Pancreas (tissue), 10 donors: ENCODE results near the gene LONP2. TPM values are rescaled to one million over a fixed set of nuclear protein-coding genes. Genes with fewer than 3 reads are reported as not detected.
A peak's percentile ranks its signal among the peaks of the same experiment; 100 is the strongest.

Experiments
- ATAC-seq, 4 donors: fragments of 200-7000 bp; cut with Tn5 transposase; one replicate each; pipeline versions ENCODE4 v1.8.0 to v1.9.1; 2020; ENCODE audit warnings: mild to moderate bottlenecking in 4 of 4, moderate library complexity in 4 of 4
- DNase-seq, 6 donors: peaks; one replicate each; pipeline ENCODE4 v3.0.0-alpha.2; 2020
- FAIRE-seq: peaks from 2 replicates; lab custom pipeline; 2012; peaks lifted over from hg19 to GRCh38; lab: Jason Lieb, UNC
- H3K27ac ChIP-seq, 4 donors: fragments of 200-600 bp; sonication (generic); 1 replicate in 3 of 4; 2 replicates in 1 of 4; pipeline versions ENCODE4 v1.5.0 to v1.8.0; 2020
- H3K27me3 ChIP-seq, 4 donors: fragments of 200-600 bp; one replicate each; pipeline ENCODE4 v1.8.0; 2021
- H3K36me3 ChIP-seq, 3 donors: fragments of 200-600 bp; sonication (generic) in 1 of 3; one replicate each; pipeline versions ENCODE4 v1.5.0 to v1.8.0; 2020 to 2021
- H3K4me1 ChIP-seq, 3 donors: fragments of 200-600 bp; one replicate each; pipeline ENCODE4 v1.8.0; 2021
- H3K4me3 ChIP-seq, 4 donors: fragments of 200-600 bp; sonication (generic) in 2 of 4; one replicate each; pipeline versions ENCODE4 v1.5.0 to v1.8.0; 2020 to 2021
- H3K9me3 ChIP-seq, 4 donors: fragments of 200-600 bp; one replicate each; pipeline ENCODE4 v1.8.0; 2021
- WGBS, 2 donors: extraction: QIAGEN DNeasy Blood & Tissue Kit; methylation state at CpG; one replicate each; pipeline ENCODE4 v1.1.7; 2013; 5-methylcytosine and 5-hydroxymethylcytosine counted together
- intact Hi-C, 3 donors: fragments of 100-400 bp; cut with DNase I; formaldehyde crosslinking; loops; one replicate each; pipeline versions ENCODE4 v1.11.1 to v1.14.2; 2022
- polyA plus RNA-seq, 2 donors: library from polyadenylated mRNA; stranded (reverse); fragments of 200-250 nt; gene quantifications; one replicate each; pipeline ENCODE4 v1.2.3, GENCODE V29; 2013
- total RNA-seq, 6 donors: library from RNA; stranded (reverse); fragmentation: NEBNext Ultra II Directional in 4 of 6; extraction: Animal tissue kit (Norgen Biotek cat#: 25700) in 4 of 6; gene quantifications; one replicate each; pipeline versions ENCODE4 v1.2.1 to v1.2.4, GENCODE V29; 2021 to 2023
- TF ChIP-seq, protein P1 (sequence below), 4 donors: fragments of 200-600 bp; sonication (generic) in 3 of 4; IDR thresholded peaks; one replicate each; pipeline versions ENCODE4 v1.5.0 to v1.8.0; 2021; ENCODE audit warnings: antibody characterized with exemption in 4 of 4
- donor health status: healthy with polysubstance abuse.
- donor health status: DM: no; HTN: no; CAD: no; lungs with moderate emphysema.
- donor health status: DM: no; HTN: no; CAD: no.
- donor health status: control.
- donor health status: control.
- donor health status: Bipolar disorder and iron deficiency.
- donor health status: DM: yes; HTN: yes; CAD: no.
- donor health status: DM: no; HTN: no; CAD: no.
- donor health status: DM: no; HTN: no; CAD: no.
- donor health status: DM: yes; HTN: yes; CAD: no.

LONP2 gene, protein sequence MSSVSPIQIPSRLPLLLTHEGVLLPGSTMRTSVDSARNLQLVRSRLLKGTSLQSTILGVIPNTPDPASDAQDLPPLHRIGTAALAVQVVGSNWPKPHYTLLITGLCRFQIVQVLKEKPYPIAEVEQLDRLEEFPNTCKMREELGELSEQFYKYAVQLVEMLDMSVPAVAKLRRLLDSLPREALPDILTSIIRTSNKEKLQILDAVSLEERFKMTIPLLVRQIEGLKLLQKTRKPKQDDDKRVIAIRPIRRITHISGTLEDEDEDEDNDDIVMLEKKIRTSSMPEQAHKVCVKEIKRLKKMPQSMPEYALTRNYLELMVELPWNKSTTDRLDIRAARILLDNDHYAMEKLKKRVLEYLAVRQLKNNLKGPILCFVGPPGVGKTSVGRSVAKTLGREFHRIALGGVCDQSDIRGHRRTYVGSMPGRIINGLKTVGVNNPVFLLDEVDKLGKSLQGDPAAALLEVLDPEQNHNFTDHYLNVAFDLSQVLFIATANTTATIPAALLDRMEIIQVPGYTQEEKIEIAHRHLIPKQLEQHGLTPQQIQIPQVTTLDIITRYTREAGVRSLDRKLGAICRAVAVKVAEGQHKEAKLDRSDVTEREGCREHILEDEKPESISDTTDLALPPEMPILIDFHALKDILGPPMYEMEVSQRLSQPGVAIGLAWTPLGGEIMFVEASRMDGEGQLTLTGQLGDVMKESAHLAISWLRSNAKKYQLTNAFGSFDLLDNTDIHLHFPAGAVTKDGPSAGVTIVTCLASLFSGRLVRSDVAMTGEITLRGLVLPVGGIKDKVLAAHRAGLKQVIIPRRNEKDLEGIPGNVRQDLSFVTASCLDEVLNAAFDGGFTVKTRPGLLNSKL
- total RNA-seq (10 to 100 TPM; 31.6 to 45.0 (median 41.6) TPM), polyA plus RNA-seq (10 to 100 TPM; 31.4 to 49.1 TPM)

DNA sequence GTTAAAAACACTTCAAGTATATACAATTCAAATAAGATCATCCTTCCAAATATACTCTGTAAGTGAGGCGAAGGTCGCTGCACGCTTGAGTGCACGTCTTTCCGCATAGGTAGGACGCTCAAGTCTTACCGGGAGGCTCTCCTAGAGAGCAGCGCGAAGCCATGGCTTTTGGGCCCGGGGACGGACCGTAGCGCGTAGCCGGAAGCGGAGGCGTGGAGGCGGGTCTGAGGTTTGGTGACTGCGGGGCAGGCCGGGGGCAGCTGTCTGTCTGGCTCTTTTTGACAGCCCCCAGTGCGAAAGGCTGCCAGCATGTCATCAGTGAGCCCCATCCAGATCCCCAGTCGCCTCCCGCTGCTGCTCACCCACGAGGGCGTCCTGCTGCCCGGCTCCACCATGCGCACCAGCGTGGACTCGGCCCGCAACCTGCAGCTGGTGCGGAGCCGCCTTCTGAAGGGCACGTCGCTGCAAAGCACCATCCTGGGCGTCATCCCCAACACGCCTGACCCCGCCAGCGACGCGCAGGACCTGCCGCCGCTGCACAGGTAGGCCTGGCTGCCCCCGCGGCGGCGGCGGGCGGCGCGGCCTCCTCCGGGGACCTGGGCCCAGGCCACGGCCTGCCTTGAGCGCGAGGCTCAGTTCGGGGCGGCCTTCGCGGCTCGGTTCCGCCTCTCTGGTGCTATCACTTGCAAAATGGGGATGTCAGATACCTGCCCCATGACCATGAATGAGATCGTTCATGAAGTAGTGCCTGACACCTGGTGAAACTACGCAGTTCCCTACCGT is at the start of gene LONP2:
Gene LONP2 (plus strand): TSS at position 221 of the 783 bp plus-strand sequence. CDS start 89 bp downstream, at position 310.
- intact Hi-C loops = no loop called here
- TF ChIP-seq, protein P1, sequence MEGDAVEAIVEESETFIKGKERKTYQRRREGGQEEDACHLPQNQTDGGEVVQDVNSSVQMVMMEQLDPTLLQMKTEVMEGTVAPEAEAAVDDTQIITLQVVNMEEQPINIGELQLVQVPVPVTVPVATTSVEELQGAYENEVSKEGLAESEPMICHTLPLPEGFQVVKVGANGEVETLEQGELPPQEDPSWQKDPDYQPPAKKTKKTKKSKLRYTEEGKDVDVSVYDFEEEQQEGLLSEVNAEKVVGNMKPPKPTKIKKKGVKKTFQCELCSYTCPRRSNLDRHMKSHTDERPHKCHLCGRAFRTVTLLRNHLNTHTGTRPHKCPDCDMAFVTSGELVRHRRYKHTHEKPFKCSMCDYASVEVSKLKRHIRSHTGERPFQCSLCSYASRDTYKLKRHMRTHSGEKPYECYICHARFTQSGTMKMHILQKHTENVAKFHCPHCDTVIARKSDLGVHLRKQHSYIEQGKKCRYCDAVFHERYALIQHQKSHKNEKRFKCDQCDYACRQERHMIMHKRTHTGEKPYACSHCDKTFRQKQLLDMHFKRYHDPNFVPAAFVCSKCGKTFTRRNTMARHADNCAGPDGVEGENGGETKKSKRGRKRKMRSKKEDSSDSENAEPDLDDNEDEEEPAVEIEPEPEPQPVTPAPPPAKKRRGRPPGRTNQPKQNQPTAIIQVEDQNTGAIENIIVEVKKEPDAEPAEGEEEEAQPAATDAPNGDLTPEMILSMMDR (IDR thresholded peaks at IDR 0.05) = no peak
- FAIRE-seq = no peak

DNA sequence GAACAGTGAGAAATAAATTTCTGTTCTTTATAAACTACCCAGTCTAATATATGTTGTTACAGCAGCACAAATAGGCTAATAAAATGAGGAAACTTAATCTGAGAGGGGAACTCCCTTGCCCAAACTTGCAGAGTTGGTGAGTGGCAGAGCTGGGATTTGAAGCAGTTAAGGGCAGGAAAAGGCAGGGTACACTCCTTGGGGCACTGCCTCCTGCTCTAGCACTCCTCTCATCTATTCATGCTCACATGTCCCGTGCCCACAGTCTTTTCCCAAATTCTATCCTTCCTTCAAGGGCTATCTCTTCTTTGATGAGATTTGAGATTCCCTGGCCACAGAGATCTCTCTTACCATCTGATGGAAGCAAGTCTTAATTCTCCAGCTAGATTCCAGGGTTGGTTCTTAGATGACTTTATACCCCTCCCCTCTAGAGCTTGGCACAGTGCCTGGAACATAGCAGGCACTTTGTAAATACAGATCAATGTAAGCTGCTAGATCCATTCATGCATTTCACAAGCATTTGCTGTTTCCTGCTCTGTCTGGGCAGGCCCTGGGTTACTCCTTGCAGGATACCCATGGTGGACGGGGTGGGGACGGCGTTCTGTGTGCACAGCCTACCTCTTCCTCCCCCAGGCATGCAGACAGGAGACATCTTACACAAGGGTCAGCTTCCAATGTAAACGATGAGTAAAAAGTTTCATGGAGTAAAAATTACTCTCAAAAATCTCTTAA is 49.1 kb upstream of the LONP2 start:
- peak in 3 of 6 donors; percentile 8 to 39 (median 31) for DNase-seq
- ATAC-seq = peak; percentile 28 to 67 (median 56)
- Histone ChIP-seq H3K4me3 (no peak overlapping the region), H3K27ac (no peak overlapping the region), H3K27me3 (no peaks in the 10 kb centered on the region), H3K4me1 (no peaks in the 10 kb centered on the region), H3K9me3 (no peaks in the 10 kb centered on the region), H3K36me3 (no peaks in the 10 kb centered on the region)
- intact Hi-C loops = no loop called here
- TF ChIP-seq, protein P1 (IDR thresholded peaks at IDR 0.05) = no peak
- FAIRE-seq = no peak
- 21 to 26% methylated on average over 5 of the region's 5 CpGs for WGBS, 2 donors

More for the DNA sequence above, at the start of gene LONP2:
- H3K36me3 ChIP-seq = no peaks in the 10 kb centered on the region
- H3K4me1 ChIP-seq = peaks cover 14 to 26% (median 20%) of the 10 kb centered on the region in 3 donors
- peak within 1 kb of the TSS; percentile 76 to 93 (median 90) for H3K27ac ChIP-seq
- H3K4me3 ChIP-seq = peak within 1 kb of the TSS; percentile 60 to 97 (median 94)
- 0% methylated on average over 44 to 63 of the region's 63 CpGs for WGBS, 2 donors
- H3K9me3 ChIP-seq = no peaks in the 10 kb centered on the region
- H3K27me3 ChIP-seq = no peaks in the 10 kb centered on the region
- DNase-seq = peak; percentile 89 to 96 (median 92)
- ATAC-seq = peak; percentile 98 to 99 (median 98)

DNA sequence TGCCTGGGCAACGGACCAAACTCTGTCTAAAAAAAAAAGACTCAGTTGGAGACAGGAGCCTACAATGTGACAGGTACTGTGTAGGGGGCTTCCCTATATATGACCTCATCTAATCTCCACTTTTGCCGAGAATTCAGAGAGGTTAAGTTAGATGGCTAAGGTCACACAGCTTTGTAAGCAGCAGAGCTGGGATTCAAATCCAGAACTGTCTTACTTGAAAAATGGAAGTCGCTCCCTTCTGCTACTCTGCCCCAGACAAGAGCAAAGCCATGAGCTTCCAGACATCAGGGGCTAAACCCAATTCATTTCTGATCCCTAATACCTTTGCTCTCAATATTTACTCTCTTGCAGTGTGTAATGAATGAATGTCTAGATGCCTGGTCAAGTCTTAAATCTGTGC is 46.8 kb upstream of the LONP2 start:
- H3K4me1 ChIP-seq = peaks cover 0 to 8% (median 5%) of the 10 kb centered on the region in 3 donors
- no peak overlapping the region for H3K4me3 ChIP-seq
- H3K9me3 ChIP-seq = no peaks in the 10 kb centered on the region
- intact Hi-C loops = no loop called here
- no peaks in the 10 kb centered on the region for H3K27me3 ChIP-seq
- no peak for DNase-seq
- H3K36me3 ChIP-seq = no peaks in the 10 kb centered on the region
- WGBS, 2 donors = 84 to 93% methylated on average over 3 of the region's 3 CpGs
- H3K27ac ChIP-seq = no peak overlapping the region
- no peak for ATAC-seq
- FAIRE-seq = no peak
- TF ChIP-seq, protein P1 (IDR thresholded peaks at IDR 0.05) = no peak

DNA sequence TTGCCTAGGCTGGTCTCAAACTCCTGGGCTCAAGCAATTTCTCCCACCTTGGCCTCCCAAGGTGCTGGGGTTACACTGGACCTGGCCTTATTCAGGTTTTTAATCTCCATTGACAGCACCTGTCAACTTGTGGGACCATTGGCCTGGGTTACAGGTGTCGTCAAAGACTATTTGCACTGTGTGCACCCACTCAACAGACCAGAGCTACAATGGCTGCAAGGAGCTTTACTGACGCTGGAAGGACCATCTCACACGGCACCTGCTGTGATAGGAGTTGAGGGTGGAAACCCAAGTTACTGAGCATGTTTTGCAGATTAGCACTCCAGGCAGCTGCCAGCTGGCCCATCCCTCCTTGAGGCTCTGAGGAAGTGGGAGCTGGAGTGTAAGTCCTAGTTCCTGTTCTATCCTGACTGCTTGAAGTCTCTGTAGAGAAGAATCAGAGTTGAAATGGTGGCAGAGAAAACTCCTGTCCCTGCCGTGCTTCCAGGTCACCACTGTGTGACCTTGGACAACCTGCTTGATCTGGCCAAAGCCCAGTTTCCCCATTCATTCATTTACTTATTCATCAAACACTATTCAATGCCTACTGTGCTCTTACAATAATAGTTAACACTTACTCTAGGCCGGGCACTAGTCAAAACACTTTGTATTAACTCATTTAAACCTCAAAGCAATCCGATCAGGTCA is 42.4 kb upstream of the LONP2 start:
- TF ChIP-seq, protein P1 (IDR thresholded peaks at IDR 0.05) = no peak
- Histone ChIP-seq H3K9me3 (no peaks in the 10 kb centered on the region), H3K27me3 (no peaks in the 10 kb centered on the region), H3K27ac (no peak overlapping the region), H3K36me3 (no peaks in the 10 kb centered on the region), H3K4me1 (peaks cover 8 to 13% (median 9%) of the 10 kb centered on the region in 3 donors), H3K4me3 (no peak overlapping the region)
- intact Hi-C loops = no loop called here
- WGBS, 2 donors = 35 to 45% methylated on average over 6 of the region's 6 CpGs
- DNase-seq = peak in 1 of 6 donors; percentile 13
- FAIRE-seq = no peak
- peak in 2 of 4 donors; percentile 34 to 43 for ATAC-seq
